ENCODE data around the gene NPRL2. TPM values are rescaled to one million over a fixed set of nuclear protein-coding genes. Genes with fewer than 3 reads are reported as not detected.

NPRL2 gene
- total RNA-seq, 1 experiment from 2014 or later, result 20.6 TPM

GRCh38 chr3:50356553-50356952, 6.0 kb upstream of the NPRL2 start:
- DNase-seq (ENCODE audit: low spot score) (no peak), ATAC-seq (no peak)
- Mint-ChIP-seq H3K4me1 (peaks cover 24% of the 10 kb centered on the region), H3K36me3 (peaks cover 14% of the 10 kb centered on the region), H3K27ac (no peak overlapping the region), H3K4me3 (no peak overlapping the region), H3K9me3 (no peaks in the 10 kb centered on the region), H3K27me3 (ENCODE audit: low read depth) (peaks cover 2% of the 10 kb centered on the region; the same call in 1 of the 2 replicates)
- CTCF ChIA-PET, result interaction anchor here (1.4 to 2.4 kb wide), 5 partner anchors 8 to 255 kb away, joined by 4 to 10 read pairs (median 5); partner anchors contain the start of genes CISH and ZMYND10
- no peak for TF ChIP-seq ATF1 (CRISPR knock-in tag; IDR thresholded peaks at IDR 0.05)
- no peak for TF ChIP-seq TCF7 (CRISPR knock-in tag; IDR thresholded peaks at IDR 0.05; ENCODE audit: low read depth)
- TF ChIP-seq ZNF416 (CRISPR knock-in tag; IDR thresholded peaks at IDR 0.05), result no peak
- TF ChIP-seq ZNF671 (CRISPR knock-in tag; IDR thresholded peaks at IDR 0.05), result no peak
- no peak for TF ChIP-seq ZNF423 (CRISPR knock-in tag; IDR thresholded peaks at IDR 0.05)
- no peak for TF ChIP-seq PRRX2 (CRISPR knock-in tag; IDR thresholded peaks at IDR 0.05)
- TF ChIP-seq ZNF263 (CRISPR knock-in tag; IDR thresholded peaks at IDR 0.05; ENCODE audit: low read depth), result no peak
- TF ChIP-seq ZNF317 (CRISPR knock-in tag; IDR thresholded peaks at IDR 0.05; ENCODE audit: borderline replicate concordance, low read depth), result no peak
- no peak for TF ChIP-seq ZNF232 (CRISPR knock-in tag; IDR thresholded peaks at IDR 0.05)
- TF ChIP-seq CREB1 (CRISPR knock-in tag; IDR thresholded peaks at IDR 0.05), result no peak
- TF ChIP-seq ELF4 (CRISPR knock-in tag; IDR thresholded peaks at IDR 0.05; ENCODE audit: low read depth), result no peak
- TF ChIP-seq FOXK1 (CRISPR knock-in tag; IDR thresholded peaks at IDR 0.05), result no peak
- POLR2A ChIA-PET, result no interaction called here

- Mint-ChIP-seq H3K4me1 (peaks cover 29% of the 10 kb centered on the region), H3K9me3 (no peaks in the 10 kb centered on the region), H3K4me3 (no peak overlapping the region), H3K27ac (no peak overlapping the region), H3K27me3 (ENCODE audit: low read depth) (peaks cover 2% of the 10 kb centered on the region; the same call in 1 of the 2 replicates), H3K36me3 (peaks cover 14% of the 10 kb centered on the region)
- TF ChIP-seq ZBTB43 (CRISPR knock-in tag; IDR thresholded peaks at IDR 0.05) (no peak), ZNF423 (CRISPR knock-in tag; IDR thresholded peaks at IDR 0.05) (no peak), TP53 (CRISPR knock-in tag; IDR thresholded peaks at IDR 0.05) (no peak), CREM (CRISPR knock-in tag; IDR thresholded peaks at IDR 0.05) (no peak), IRF2 (CRISPR knock-in tag; IDR thresholded peaks at IDR 0.05; ENCODE audit: borderline replicate concordance, low read depth) (no peak), MAX (CRISPR knock-in tag; IDR thresholded peaks at IDR 0.05) (no peak), ZNF671 (CRISPR knock-in tag; IDR thresholded peaks at IDR 0.05) (no peak), NFE2L1 (CRISPR knock-in tag; IDR thresholded peaks at IDR 0.05) (no peak), CDX4 (CRISPR knock-in tag; IDR thresholded peaks at IDR 0.05; ENCODE audit: borderline replicate concordance) (no peak), ATF2 (CRISPR knock-in tag; IDR thresholded peaks at IDR 0.05; ENCODE audit: borderline replicate concordance, low read depth) (no peak), MLX (CRISPR knock-in tag; IDR thresholded peaks at IDR 0.05) (no peak), E2F4 (CRISPR knock-in tag; IDR thresholded peaks at IDR 0.05; ENCODE audit: borderline replicate concordance, low read depth) (no peak), JAZF1 (CRISPR knock-in tag; IDR thresholded peaks at IDR 0.05) (no peak), ERG (CRISPR knock-in tag; IDR thresholded peaks at IDR 0.05) (no peak), NR2C2 (CRISPR knock-in tag; IDR thresholded peaks at IDR 0.05) (no peak)
- POLR2A ChIA-PET, result no interaction called here
- ATAC-seq (no peak), DNase-seq (ENCODE audit: low spot score) (no peak)
- CTCF ChIA-PET, result interaction anchor here (0.9 to 2.4 kb wide), 5 partner anchors 9 to 256 kb away, joined by 4 to 6 read pairs (median 4); partner anchors contain the start of genes CISH and ZMYND10
Measured at GRCh38 chr3:50355829-50356552, 5.4 kb upstream of the NPRL2 start.

All from WTC11 (cell line).